Measurements from ENCODE around the gene CNTNAP5. TPM values are rescaled to one million over a fixed set of nuclear protein-coding genes. Genes with fewer than 3 reads are reported as not detected.

CNTNAP5 gene
- not detected in 2 replicates for total RNA-seq

DNA sequence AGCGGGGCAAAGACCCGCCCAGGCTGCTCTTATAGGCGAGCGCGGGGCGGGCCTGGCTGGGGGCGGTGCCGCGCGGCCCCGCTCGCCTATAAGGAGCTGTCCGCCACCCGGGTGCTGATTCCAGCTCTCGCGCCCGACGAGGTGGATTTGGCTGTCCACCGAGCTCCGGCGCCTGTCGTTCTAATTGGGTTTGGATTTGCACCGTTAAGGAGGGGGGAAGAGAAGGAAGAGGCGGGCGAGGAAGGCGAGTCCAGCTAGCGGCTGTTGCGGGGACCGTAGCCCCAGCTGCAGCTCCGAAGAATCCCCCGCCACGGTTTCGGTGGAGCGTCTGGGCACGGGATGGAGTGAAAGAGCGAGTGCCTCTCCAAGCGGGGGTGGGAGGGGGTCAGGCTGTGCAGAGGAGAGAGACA lies at the start of gene CNTNAP5:
Gene CNTNAP5 (plus strand): TSS at position 117 of the 410 bp plus-strand sequence. CDS start 364 bp downstream, outside the sequence.
- DNase-seq (ENCODE audit: low read depth, low spot score), result no peak

DNA sequence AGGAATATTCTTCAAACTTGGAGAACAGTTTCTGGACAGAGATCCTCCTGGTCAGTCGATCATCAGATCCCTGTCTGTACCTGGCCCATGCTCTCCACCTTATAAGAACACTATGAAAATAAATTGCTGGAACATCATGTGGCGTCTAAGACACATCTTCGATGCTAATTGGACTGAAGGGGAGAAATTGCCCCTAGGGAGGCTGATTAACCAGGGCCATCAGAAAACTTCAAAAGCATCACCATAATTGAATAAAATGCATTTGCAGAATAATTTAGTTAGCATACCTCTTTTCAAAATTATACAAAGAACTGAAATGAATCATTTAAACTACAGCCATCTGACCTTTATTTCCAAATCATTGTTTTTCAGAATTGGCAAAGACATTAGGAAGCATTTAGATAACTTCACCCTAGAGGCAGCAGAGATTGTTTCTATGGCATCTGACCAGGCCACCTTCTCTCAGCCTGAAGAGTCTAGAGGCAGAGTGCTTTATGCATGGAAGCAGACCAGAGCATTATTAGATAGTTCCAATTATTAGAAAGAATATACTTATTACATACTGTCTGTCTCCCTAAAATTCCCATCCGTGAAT lies 48.9 kb upstream of the CNTNAP5 start:
- DNase-seq (ENCODE audit: low read depth, low spot score), result no peak

DNA sequence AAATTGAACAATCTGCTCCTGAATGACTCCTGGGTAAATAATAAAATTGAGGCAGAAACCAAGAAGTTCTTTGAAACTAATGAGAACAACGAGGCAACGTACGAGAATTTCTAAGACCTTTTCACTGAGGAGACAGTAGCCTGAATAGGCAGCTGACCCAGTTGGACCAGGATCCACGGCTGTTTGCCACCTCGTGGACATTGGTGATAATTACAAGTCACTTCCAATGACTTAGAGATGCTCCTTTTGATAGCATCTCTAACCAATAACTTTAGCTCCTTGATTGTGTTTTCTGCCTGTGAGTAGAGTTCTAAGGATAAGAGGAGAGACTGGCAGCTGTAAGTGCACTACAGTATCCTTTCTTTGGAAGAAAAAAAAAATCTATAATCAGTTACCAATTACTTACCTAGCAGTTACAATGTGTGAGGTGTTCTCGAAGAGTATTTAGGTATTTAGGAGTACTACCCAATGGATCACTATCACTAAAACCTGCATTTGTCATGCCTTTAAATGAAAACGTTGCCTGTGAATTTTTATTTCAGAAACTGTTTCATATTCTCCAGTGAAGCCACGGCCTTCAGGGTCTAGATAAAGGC lies 31.3 kb upstream of the CNTNAP5 start:
- DNase-seq (ENCODE audit: low read depth, low spot score), result no peak

DNA sequence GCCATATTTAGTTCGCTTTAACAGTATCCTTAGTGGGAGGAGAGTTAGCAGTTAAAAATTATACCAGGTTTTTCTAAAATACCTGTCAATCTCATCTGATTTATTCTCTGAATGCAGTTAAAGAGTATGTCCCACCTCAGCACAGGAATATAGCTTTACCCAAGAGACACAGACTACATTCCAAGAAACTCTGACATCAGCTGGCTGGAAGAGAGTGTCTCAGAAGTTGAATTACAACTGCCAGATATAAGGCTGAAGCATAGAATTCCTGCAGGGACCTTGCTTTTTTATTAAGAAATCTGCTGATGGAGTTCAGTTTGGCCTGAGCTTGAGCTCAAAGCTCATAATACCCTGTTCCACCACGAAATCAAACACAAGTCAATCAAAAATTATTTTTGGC lies 25.4 kb upstream of the CNTNAP5 start:
- DNase-seq (ENCODE audit: low read depth, low spot score), result no peak

DNA sequence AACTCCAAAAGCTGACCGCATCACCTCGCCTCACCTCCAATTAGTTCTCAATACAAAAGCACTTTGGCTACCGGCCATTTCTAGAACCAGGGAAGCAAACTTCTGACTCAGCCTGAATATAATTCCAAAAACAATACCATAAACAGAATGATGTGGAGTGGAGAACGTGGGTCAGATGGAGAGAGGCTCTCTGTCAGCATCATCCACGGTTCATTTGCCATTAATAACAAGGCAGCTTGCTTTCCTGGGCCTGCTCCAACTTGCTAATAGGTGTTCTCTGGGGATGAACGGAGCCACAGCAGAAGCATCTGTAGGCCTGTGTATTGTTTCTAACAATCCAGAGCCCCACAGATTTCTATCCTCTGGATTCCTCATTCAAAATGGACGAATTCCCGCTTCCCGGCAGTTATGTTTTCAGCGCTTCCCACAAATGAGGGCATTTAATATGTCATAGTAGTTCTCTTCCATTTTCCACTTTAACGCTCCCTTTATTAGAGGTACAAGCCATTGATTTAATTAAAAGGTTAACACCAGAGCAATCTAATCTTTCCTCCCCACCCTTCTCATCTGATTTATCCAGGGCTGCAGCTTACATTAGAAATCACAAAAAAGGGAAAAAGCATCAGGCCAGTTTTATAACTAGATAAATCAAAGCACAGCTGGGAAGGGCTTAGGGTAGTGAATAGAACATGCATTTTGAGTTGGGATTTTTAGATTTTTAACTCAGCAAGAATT lies 23.2 kb upstream of the CNTNAP5 start:
- DNase-seq (ENCODE audit: low read depth, low spot score), result no peak

DNA sequence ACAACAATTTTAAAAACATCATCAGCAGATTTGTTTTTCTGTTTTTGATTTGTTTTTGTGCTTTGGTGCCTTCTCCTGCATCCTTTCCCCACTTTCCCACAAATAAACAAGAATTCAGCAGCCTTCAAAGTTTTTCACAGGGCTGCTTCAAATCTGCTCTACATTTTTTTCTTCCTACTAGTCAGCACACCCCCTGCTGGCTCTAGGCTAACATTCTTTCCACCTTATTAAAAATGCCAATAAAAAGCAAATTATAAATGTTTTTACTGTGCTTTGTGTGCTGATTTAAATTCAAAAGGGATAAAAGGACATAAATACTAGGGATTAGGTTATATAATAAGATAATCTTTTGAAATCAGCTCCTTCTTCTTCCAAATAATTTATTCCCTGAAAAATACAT lies 6.2 kb upstream of the CNTNAP5 start:
- no peak for DNase-seq (ENCODE audit: low read depth, low spot score)

DNA sequence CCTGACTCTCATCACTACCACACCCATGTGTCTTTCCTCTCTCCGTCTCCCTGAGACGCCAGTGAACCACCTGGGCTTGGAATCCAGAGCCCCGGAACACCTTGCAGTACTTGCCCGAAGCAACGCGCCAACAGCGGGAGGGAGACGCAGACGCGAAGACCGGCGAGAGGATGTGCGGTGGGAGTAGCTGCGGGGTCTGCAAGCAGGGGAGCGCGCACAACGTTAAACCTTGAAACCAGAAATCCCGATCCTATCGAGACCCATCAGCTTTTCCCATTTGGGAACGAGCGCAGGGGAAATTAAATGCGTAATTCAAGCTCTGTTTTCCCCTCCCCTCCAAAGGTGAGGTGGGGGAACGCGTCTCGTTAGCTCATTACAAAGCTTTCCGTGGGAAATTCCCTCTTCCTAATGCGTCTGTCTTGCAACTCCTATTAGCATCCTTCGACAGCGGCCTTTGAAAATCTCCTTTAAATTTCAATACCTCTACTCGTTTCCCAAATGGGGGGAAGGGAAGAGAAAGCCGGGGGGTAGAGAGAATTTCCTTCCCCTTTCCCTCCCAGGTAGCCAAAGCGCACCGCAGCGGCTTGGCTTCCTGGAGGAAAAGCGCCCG lies 421 bp upstream of the CNTNAP5 start:
- no peak for DNase-seq (ENCODE audit: low read depth, low spot score)

DNA sequence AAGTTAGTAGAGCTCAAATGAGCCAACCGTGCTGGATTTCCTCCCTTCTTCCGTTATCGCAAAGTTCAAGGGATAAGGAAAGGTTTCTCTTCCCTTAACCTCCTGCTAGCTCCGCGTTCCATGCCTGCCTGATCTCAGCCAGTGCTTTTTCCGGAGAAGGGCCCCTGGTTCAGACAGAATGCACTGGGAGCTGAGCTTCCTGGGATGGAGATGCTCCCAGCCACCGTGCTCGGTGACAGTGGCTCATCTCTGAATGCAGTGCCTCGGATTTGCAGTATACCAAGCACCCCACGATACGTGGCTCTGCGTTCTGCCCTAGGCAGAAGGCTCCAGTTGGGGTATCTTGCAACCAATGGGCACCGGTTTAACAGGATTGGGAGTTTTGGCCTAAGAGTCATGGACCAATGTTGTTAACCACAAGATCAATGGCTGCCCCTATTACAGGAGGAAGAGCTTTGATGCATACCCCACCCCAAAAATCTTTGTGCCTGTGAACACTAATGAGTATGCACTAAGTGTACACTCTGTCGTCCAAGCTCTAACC lies 876 bp downstream of the CNTNAP5 start:
- DNase-seq (ENCODE audit: low read depth, low spot score), result no peak

DNA sequence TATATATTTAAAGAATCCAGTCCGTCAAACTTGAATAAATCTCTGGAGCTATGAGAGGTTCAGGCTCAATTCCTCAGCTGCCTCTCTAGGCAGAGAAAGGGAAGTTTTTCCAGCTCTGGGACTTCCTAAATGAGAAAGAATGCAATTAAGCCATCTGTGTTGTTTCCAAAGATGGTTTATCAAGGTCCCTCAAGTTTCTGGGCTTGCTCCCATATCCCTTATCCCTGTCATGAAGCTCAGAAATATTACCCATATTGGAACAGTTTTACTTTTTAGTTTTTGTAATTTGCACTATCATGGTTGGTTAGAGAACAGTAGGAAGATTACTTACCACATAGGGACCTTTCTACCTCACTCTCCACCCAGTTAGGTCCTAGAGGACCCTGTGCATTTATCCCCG lies 1.4 kb downstream of the CNTNAP5 start:
- DNase-seq (ENCODE audit: low read depth, low spot score), result no peak

DNA sequence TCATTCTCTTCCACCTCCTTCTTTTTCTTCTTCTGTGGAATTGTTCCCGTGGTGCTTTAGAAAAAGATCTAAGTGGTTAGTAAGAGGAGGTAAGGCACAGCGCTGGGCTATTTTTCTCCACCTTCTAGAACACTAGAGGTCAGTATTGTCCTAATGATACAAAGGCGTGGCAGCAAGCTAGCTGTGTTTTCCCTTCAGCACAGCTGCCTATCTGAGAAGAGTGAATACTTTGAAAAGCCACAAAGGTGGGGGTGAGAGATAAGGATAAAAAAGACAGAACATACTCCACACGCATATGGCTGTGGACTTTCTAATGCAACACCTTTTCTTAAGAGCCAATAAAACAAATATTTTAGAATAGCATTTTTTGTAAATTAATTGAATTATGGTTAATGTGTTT lies 2.1 kb downstream of the CNTNAP5 start:
- no peak for DNase-seq (ENCODE audit: low read depth, low spot score)

DNA sequence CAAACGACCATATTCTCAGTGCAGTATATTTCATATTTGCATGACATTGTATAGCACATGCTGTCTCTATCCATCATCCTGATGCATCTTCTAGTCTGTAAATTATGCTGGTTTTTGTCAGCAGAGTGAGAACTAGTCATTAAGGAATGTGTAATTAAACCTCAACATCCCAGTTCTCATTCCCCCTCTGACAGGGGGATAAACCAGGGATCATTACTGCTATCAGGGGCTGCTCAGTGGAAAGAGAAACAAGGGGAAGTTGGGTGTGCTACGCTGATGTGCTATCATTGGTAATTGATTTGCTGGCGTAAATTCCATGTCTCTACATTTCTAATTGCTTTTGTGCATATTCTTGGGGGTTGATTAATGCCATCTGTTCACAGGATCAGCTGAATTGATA lies 7.7 kb downstream of the CNTNAP5 start:
- no peak for DNase-seq (ENCODE audit: low read depth, low spot score)

DNA sequence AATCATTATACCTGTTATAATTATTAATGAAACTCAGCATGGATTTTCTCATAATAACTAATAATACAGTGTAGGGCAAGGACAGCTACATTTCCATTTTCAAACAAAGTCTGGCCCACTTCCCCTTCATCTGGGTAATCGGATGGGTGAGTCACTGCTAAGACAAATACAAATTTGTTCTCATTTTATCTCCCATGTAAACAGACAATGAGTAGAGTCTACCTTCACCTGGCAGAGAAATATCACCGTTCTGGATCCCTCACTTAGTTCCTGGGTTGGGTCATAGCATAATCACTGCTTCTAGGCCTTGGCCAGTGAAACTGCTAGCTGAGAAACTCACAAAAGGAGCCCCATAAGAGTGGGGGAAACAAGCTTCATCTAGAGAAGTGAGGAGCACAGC lies 9.2 kb downstream of the CNTNAP5 start:
- no peak for DNase-seq (ENCODE audit: low read depth, low spot score)

DNA sequence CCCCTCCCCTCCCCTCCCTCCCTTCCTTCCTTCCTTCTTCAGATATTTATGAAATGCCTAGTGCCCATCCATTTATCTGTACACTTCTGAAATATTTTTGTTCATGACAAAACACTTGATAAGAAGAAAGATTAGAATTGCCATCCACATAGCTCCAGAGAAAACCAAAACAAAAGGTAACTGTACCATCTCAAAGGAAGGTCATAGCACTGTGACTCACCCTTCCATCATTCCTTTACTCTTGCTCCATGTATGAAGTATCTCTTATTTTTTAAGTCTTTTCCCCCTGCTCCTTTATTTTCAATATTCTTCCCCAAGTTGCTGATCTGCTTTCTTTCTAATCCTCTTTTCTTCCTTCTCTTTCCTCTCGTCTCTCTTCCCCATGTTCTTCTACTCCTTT lies 9.9 kb downstream of the CNTNAP5 start:
- no peak for DNase-seq (ENCODE audit: low read depth, low spot score)

DNA sequence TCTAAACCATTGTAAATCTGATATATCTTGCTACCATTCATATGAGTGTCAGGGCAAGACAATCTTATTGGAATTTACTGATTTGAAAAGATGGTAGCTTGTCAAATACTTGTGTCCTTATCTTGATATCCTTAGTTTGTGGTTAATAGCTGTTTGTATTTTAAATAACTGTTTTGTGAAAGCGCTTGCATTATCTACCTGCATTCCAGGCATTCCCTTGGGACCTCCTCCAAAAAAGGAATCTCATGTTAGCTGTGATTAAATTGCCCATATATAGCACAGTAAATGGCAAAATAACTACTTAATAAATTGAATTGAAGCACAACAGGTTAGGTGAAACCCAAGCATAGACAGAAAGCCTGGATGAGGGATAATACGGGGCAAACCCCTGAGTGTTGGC lies 13.9 kb downstream of the CNTNAP5 start:
- DNase-seq (ENCODE audit: low read depth, low spot score), result no peak

DNA sequence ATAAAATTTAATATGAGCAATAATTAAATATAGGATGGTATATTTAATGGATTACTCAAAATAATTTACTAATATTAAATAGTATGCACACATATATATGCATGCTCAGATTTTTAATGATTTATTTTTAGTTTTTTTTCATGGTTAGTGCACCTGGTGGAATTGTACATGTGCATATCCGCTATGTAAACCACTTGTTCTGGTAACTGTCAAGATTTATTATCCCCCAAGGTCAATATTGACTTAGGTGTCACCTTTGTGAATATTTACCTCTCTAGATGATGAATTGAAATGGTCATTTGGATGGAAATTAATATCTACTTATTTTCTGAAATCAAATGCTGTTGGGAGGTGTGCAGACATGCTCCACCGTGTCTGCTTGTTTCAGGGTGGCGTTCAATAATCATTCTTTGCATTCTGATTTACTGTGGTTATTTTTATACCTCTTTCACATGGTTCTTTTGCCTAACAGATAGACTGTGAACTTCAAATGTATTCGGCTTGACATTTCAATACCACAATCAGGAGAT lies 14.7 kb downstream of the CNTNAP5 start:
- no peak for DNase-seq (ENCODE audit: low read depth, low spot score)

DNA sequence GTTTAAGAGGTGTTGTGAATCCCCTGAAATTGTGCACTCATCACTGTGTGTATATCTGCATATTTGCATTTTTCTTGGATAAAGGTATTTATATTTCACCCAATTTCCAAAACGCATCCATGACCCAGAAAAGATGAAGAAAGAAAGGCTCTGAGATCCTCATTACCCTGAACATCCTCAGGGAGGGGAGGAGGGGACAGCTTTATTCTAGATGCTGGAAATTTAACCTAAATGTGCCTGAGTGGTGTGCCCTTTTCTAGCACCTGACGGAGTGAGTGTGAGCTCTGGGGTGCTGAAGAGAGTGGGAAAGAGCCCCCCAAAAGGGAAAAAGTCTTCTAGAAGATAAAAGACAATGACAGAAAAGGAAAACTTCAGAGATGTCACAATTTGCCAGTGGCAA lies 20.8 kb downstream of the CNTNAP5 start:
- DNase-seq (ENCODE audit: low read depth, low spot score), result no peak

DNA sequence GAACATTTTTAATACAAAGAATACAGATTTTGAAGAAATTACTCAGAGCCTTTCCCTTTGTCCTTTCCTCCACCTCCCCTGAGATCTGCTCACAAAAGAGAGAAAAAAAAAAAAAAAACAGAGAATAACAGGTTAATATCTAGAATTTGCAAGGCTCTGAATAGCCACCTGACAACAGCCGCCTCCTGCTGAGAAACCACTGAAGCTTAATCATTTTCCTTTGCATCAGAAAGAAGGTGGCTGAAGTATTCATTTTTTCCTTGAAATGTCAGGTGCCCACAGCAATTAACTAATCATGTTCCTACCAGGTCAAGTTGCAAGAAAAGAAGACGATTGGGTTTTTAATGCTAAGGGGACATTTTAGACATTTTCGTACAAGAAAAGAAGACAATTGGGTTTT lies 21.2 kb downstream of the CNTNAP5 start:
- no peak for DNase-seq (ENCODE audit: low read depth, low spot score)

DNA sequence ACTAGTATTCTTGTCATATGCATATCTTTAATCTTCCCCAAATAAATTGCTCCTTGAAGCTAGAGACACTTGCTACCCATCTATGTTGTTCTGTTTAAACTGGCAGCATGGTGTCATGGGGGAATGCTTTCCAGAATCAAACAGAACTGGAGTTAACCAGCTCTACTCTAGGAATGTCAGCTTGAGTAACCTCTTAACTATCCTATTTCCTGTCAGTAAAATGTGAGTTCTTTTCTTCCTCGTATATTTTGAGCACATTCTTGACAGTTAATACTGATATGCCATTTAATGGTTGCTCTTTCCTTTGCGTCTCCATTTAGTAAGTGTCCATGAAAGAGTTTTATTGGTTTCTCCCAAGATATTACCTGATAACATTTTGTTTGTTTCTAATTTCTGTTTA lies 23.0 kb downstream of the CNTNAP5 start:
- DNase-seq (ENCODE audit: low read depth, low spot score), result no peak

DNA sequence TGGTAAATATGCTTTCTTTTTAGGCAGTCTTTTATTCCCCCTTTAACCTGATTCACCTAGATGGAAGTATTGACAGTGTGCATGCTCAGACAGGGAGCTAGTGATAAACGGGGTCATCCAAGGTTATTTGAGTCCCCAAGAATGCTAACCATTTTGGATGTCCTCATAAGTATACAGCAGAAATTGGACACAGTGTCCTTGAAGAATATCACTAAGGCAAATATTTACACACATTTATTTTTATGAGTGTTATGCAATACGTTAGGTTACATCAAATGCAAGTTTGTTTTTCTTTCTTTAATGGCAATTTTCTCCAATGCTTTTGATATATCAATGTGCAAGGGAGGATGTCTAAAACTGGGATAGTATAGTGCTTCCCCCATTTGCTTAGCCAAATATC lies 23.6 kb downstream of the CNTNAP5 start:
- no peak for DNase-seq (ENCODE audit: low read depth, low spot score)

DNA sequence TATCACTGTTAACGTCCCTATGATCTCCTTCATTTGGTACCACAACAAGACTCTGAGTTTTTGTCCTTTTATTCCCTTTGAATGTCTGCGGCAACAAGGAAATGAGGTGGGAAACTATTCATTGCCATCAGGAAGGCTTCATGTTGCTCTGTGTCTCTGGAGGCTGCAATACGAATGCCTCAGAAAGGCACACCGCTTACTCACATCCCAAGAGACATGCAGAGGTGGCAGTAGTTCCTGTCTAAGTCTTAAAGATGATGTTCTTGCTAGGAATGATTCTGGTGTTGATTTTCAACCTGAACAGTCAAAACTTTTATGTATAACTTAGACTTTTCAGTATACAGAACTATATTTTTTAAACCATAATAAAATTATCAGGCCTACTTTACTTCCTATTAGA lies 24.0 kb downstream of the CNTNAP5 start:
- no peak for DNase-seq (ENCODE audit: low read depth, low spot score)

DNA sequence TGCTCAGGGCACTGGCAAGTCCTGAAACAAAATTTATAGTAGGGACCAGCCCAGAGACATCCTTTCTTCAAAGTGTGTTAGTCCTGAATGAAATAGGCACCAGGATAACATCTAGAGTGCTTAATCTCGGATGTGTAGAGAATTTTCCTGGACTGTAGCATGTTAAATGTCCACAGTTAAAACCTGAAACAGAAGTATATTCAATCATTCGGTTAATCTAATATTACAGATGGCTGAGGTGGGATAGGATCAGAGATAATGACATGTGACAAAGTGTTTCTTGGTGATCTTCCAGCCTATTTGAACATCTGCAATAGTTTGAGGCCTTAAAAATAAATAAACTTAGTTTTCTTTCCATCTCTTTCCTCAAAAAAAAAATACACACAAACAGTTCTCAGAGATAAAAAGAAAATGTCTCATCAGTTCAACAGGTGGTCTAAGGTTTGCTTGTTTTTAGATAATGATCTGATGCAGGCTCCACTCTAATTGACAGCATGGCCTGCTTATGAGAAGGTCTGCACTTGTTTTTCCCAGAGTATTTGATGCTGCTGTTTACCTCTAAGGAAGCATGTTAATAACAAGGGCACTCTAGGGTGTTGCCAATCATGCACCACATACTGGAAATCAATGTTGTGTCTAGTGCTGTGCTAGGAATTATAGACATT lies 25.9 kb downstream of the CNTNAP5 start:
- DNase-seq (ENCODE audit: low read depth, low spot score), result no peak

DNA sequence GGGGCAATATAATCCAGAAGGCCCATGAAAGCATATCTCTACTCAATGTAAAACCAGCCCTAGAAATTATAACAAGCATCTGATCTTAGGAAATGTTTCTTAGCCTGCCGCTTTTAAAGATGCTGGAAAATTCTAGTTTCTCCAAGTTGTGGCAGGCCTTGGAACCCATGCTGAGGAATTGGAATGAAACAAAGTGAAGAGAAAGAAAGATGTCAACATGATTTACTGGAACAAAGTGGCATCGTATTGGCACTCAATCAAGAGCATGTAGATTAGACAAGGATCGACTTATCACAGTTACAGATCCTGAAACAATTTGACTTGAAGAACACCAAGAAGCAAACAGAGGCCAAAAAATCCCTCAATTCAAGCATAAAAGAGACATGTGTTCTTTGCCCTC lies 28.7 kb downstream of the CNTNAP5 start:
- DNase-seq (ENCODE audit: low read depth, low spot score), result no peak

Measured in pulmonary artery endothelial cell (primary cell).